ENCODE results near the gene TTC23. TPM values are rescaled to one million over a fixed set of nuclear protein-coding genes. Genes with fewer than 3 reads are reported as not detected.

TTC23 gene
- total RNA-seq, 1 donor from 2014 or later: 45.3 TPM

- Histone ChIP-seq H3K9me3 (ENCODE audit: low read depth) (no peaks in the 10 kb centered on the region), H4K20me1 (ENCODE audit: low read depth) (peaks cover 15% of the 10 kb centered on the region), H3K4me3 (no peak overlapping the region), H3K4me1 (no peaks in the 10 kb centered on the region), H3K9ac (no peak overlapping the region), H3K27ac (no peak overlapping the region), H3K4me2 (no peak overlapping the region), H3K36me3 (no peaks in the 10 kb centered on the region), H3K27me3 (peaks cover 94% of the 10 kb centered on the region), H3F3A (ENCODE audit: low read depth) (peaks cover 10% of the 10 kb centered on the region), H3K79me2 (ENCODE audit: low read depth) (no peaks in the 10 kb centered on the region), H2AFZ (replicated peaks) (no peak overlapping the region)
- Mint-ChIP-seq H3K27me3 (ENCODE audit: insufficient read depth, low read depth) (peaks cover 27% of the 10 kb centered on the region), H3K4me1 (peaks cover 12% of the 10 kb centered on the region), H3K4me3 (peak overlapping the region; percentile 75), H3K27ac (peak overlapping the region; percentile 41), H3K9me3 (no peaks in the 10 kb centered on the region), H3K36me3 (no peaks in the 10 kb centered on the region)
- TF ChIP-seq EZH2phosphoT487 (IDR thresholded peaks at IDR 0.05): no peak
- TF ChIP-seq, protein P1, sequence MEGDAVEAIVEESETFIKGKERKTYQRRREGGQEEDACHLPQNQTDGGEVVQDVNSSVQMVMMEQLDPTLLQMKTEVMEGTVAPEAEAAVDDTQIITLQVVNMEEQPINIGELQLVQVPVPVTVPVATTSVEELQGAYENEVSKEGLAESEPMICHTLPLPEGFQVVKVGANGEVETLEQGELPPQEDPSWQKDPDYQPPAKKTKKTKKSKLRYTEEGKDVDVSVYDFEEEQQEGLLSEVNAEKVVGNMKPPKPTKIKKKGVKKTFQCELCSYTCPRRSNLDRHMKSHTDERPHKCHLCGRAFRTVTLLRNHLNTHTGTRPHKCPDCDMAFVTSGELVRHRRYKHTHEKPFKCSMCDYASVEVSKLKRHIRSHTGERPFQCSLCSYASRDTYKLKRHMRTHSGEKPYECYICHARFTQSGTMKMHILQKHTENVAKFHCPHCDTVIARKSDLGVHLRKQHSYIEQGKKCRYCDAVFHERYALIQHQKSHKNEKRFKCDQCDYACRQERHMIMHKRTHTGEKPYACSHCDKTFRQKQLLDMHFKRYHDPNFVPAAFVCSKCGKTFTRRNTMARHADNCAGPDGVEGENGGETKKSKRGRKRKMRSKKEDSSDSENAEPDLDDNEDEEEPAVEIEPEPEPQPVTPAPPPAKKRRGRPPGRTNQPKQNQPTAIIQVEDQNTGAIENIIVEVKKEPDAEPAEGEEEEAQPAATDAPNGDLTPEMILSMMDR (IDR thresholded peaks at IDR 0.05): no peak
- no peak for TF ChIP-seq EZH2 (IDR thresholded peaks at IDR 0.05)
- DNase-seq (ENCODE audit: low spot score): no peak
Observed at GRCh38 chr15:99102332-99103235, 146.8 kb downstream of the TTC23 start.

GRCh38 chr15:99101501-99101900 is 147.9 kb downstream of the TTC23 start:
- peaks cover 5% of the 10 kb centered on the region for H4K20me1 ChIP-seq (ENCODE audit: low read depth)
- peaks cover 10% of the 10 kb centered on the region for H3K4me1 Mint-ChIP-seq
- H3K9ac ChIP-seq: no peak overlapping the region
- H3K9me3 Mint-ChIP-seq: no peaks in the 10 kb centered on the region
- no peak overlapping the region for H3K27ac ChIP-seq
- H3K36me3 ChIP-seq: no peaks in the 10 kb centered on the region
- no peak overlapping the region for H3K4me3 ChIP-seq
- H3K27me3 ChIP-seq: peaks cover 94% of the 10 kb centered on the region
- H3F3A ChIP-seq (ENCODE audit: low read depth): peaks cover 10% of the 10 kb centered on the region
- H3K36me3 Mint-ChIP-seq: no peaks in the 10 kb centered on the region
- H3K79me2 ChIP-seq (ENCODE audit: low read depth): no peaks in the 10 kb centered on the region
- DNase-seq (ENCODE audit: low spot score): no peak
- H3K4me1 ChIP-seq: no peaks in the 10 kb centered on the region
- H3K27ac Mint-ChIP-seq: no peak overlapping the region
- H3K27me3 Mint-ChIP-seq (ENCODE audit: insufficient read depth, low read depth): peaks cover 21% of the 10 kb centered on the region
- peak overlapping the region; percentile 2 for H3K4me3 Mint-ChIP-seq
- H2AFZ ChIP-seq (replicated peaks): no peak overlapping the region
- no peak for TF ChIP-seq EZH2phosphoT487 (IDR thresholded peaks at IDR 0.05)
- TF ChIP-seq, protein P1 (IDR thresholded peaks at IDR 0.05): no peak
- TF ChIP-seq EZH2 (IDR thresholded peaks at IDR 0.05): no peak
- H3K4me2 ChIP-seq: no peak overlapping the region
- H3K9me3 ChIP-seq (ENCODE audit: low read depth): no peaks in the 10 kb centered on the region

DNA sequence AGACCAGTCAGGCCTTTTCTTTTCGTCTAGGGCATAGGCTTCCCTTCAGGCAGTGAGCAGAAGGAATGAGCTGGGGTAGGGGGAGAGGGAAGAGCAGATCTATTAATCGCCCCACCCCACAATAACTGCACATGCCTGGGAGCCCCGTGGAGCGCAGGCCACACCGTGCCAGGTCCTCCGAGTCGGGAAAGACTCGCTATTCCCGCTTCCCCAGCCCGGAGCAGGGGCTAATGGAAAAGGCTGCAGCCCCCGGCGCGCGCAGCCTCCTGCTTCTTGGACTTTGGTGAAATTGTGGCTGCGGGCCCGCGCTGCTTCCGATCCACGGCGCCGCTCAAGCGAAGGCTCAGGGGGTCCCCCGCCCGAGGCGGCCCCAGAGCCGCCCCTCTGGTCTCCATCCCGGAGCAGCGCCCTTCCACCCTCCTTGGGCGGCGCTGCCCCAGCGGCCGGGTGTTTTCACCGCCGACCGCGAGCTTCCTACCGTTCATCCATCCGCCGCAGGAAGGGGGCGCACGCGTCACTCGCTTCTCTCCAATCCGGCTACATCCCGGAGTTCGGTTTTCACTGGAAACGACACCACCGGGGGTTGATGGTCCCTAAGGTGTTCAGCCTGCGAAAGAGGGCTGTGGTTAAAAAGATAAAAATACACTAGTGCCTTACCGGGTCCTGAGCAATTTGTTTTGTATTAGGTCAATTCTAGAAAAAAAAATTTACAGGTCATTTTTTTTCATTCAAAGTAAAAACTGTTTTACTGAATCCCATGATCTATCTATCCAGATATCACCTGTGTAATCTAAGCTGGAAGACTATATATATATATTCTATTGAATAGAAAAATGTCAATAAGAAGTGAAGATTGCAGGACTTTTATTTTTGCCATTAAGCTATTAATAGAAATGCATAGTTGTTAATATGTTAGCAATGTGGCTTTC is 148.9 kb downstream of the TTC23 start:
- H2AFZ ChIP-seq (replicated peaks): peak overlapping the region; percentile 87
- no peak overlapping the region for H3K9ac ChIP-seq
- H3K4me2 ChIP-seq: peak overlapping the region; percentile 79
- H3K27ac ChIP-seq: no peak overlapping the region
- H3K27me3 ChIP-seq: peaks cover 90% of the 10 kb centered on the region
- H3K4me3 Mint-ChIP-seq: peak overlapping the region; percentile 78
- TF ChIP-seq, protein P1 (IDR thresholded peaks at IDR 0.05): peak; percentile 85
- TF ChIP-seq EZH2phosphoT487 (IDR thresholded peaks at IDR 0.05) (peak; percentile 60), EZH2 (IDR thresholded peaks at IDR 0.05) (peak; percentile 66)
- H3K36me3 Mint-ChIP-seq: no peaks in the 10 kb centered on the region
- H3F3A ChIP-seq (ENCODE audit: low read depth): peaks cover 8% of the 10 kb centered on the region
- no peaks in the 10 kb centered on the region for H3K36me3 ChIP-seq
- no peaks in the 10 kb centered on the region for H3K9me3 Mint-ChIP-seq
- H3K4me1 Mint-ChIP-seq: peaks cover 13% of the 10 kb centered on the region
- H3K9me3 ChIP-seq (ENCODE audit: low read depth): no peaks in the 10 kb centered on the region
- no peak overlapping the region for H3K27ac Mint-ChIP-seq
- DNase-seq (ENCODE audit: low spot score): peak; percentile 90
- H3K4me3 ChIP-seq: peak overlapping the region; percentile 50
- peaks cover 8% of the 10 kb centered on the region for H4K20me1 ChIP-seq (ENCODE audit: low read depth)
- H3K79me2 ChIP-seq (ENCODE audit: low read depth): no peaks in the 10 kb centered on the region
- H3K27me3 Mint-ChIP-seq (ENCODE audit: insufficient read depth, low read depth): peaks cover 14% of the 10 kb centered on the region
- peaks cover 6% of the 10 kb centered on the region for H3K4me1 ChIP-seq

Measured in neural progenitor cell (in vitro differentiated cells).